ENCODE data around the gene PDCL2. TPM values are rescaled to one million over a fixed set of nuclear protein-coding genes. Genes with fewer than 3 reads are reported as not detected.

PDCL2 gene
- total and polyA plus RNA-seq, 9 of the 15 experiments (the other 6 are each of a cell fraction or from before 2014, with no cell fraction given): 0.62 to 2.5 (median 1.2) TPM

DNA sequence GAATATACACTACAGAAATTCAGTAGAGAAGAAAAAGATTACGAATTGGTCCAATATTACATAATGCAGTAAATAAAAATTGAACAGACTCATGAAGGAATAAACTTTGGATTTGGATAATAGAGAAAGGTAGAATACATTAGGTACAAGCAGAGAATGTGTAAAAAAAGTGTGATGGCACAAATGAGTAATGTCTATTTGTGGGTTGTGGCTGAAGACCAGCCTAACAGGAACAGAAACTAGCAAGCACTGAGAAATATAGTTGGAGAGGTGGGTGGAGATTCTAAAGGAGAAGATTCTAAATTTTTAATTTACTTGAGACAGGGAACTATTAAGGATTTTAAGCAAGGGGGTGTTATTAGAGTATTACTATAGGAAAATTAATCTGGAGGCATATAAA, 30.2 kb downstream of the PDCL2 start:
- in situ Hi-C loops (cut with MboI) (no loop called here), intact Hi-C loops (cut with micrococcal nuclease) (no loop called here)
- no peak overlapping the region for H3K4me2 ChIP-seq (ENCODE audit: insufficient read depth, low read length)
- H3K36me3 ChIP-seq (ENCODE audit: control insufficient read depth, insufficient read depth, low read length): peaks cover 4% of the 10 kb centered on the region; the same call in 2 of the 3 replicates
- no peaks in the 10 kb centered on the region for H3K27me3 ChIP-seq (ENCODE audit: control insufficient read depth in 2 of 2, insufficient read depth in 2 of 2, low read length in 2 of 2)
- H3K9me3 ChIP-seq (replicated peaks; ENCODE audit: control insufficient read depth, insufficient read depth, low read depth, low read length): peaks cover 4% of the 10 kb centered on the region
- no peaks in the 10 kb centered on the region for H4K20me1 ChIP-seq (replicated peaks; ENCODE audit: control insufficient read depth, insufficient read depth, low read length)
- no peak overlapping the region for H3K9ac ChIP-seq (ENCODE audit: insufficient read depth in 1 of 2, low read depth in 2 of 2, low read length in 2 of 2)
- no peaks in the 10 kb centered on the region for H3K79me2 ChIP-seq (ENCODE audit: control insufficient read depth, insufficient read depth, low read length)
- peaks cover 0 to 14% of the 10 kb centered on the region in 2 experiments; a peak in 3 of 5 replicates for H3K4me1 ChIP-seq (replicated peaks in 1 of 2; ENCODE audit: control insufficient read depth in 2 of 2, insufficient read depth in 2 of 2, low read length in 2 of 2)
- WGBS (ENCODE audit: insufficient coverage, low coverage, missing lambda C conversion rate): 88% methylated on average over 1 of the region's 1 CpG
- H3K4me3 ChIP-seq: no peak overlapping the region
- DNase-seq (ENCODE audit: extremely low read depth in 1 of 4, low spot score in 3 of 4): no peak
- FAIRE-seq: no peak
- POLR2A ChIA-PET: no interaction called here
- ATAC-seq: no peak
- H2AFZ ChIP-seq (ENCODE audit: low read depth, low read length): no peak overlapping the region
- CTCF ChIA-PET (ENCODE audit: low intra/inter-chr PET ratio): no interaction called here
- BruUV-seq (replicated peaks): no TSS peak
- no peak overlapping the region for H3K27ac ChIP-seq (ENCODE audit: extremely low read depth, low read depth, low read length)
- no peak for TF ChIP-seq ZNF212 (CRISPR knock-in tag; IDR thresholded peaks at IDR 0.05)
- TF ChIP-seq, protein P1, sequence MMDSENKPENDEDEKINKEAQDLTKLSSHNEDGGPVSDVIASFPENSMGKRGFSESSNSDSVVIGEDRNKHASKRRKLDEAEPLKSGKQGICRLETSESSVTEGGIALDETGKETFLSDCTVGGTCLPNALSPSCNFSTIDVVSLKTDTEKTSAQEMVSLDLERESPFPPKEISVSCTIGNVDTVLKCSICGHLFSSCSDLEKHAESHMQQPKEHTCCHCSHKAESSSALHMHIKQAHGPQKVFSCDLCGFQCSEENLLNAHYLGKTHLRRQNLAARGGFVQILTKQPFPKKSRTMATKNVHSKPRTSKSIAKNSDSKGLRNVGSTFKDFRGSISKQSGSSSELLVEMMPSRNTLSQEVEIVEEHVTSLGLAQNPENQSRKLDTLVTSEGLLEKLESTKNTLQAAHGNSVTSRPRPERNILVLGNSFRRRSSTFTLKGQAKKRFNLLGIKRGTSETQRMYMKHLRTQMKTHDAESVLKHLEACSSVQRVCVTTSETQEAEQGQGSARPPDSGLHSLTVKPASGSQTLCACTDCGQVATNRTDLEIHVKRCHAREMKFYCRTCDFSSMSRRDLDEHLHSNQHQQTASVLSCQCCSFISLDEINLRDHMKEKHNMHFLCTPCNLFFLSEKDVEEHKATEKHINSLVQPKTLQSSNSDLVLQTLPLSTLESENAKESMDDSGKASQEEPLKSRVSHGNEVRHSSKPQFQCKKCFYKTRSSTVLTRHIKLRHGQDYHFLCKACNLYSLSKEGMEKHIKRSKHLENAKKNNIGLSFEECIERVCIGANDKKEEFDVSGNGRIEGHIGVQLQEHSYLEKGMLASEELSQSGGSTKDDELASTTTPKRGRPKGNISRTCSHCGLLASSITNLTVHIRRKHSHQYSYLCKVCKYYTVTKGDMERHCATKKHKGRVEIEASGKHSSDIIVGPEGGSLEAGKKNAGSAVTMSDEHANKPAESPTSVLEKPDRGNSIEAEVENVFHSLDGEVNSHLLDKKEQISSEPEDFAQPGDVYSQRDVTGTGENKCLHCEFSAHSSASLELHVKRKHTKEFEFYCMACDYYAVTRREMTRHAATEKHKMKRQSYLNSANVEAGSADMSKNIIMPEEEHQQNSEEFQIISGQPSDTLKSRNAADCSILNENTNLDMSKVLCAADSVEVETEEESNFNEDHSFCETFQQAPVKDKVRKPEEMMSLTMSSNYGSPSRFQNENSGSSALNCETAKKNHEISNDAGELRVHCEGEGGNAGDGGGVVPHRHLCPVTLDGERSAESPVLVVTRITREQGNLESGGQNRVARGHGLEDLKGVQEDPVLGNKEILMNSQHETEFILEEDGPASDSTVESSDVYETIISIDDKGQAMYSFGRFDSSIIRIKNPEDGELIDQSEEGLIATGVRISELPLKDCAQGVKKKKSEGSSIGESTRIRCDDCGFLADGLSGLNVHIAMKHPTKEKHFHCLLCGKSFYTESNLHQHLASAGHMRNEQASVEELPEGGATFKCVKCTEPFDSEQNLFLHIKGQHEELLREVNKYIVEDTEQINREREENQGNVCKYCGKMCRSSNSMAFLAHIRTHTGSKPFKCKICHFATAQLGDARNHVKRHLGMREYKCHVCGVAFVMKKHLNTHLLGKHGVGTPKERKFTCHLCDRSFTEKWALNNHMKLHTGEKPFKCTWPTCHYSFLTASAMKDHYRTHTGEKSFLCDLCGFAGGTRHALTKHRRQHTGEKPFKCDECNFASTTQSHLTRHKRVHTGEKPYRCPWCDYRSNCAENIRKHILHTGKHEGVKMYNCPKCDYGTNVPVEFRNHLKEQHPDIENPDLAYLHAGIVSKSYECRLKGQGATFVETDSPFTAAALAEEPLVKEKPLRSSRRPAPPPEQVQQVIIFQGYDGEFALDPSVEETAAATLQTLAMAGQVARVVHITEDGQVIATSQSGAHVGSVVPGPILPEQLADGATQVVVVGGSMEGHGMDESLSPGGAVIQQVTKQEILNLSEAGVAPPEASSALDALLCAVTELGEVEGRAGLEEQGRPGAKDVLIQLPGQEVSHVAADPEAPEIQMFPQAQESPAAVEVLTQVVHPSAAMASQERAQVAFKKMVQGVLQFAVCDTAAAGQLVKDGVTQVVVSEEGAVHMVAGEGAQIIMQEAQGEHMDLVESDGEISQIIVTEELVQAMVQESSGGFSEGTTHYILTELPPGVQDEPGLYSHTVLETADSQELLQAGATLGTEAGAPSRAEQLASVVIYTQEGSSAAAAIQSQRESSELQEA (IDR thresholded peaks at IDR 0.05; ENCODE audit: low read depth): no peak
- no peak for TF ChIP-seq CREM (IDR thresholded peaks at IDR 0.05; ENCODE audit: low read depth)
- TF ChIP-seq MBD1 (CRISPR knock-in tag; IDR thresholded peaks at IDR 0.05): 0 out of 2 replicates have a peak, but pooled peaks have one; percentile 12
- no peaks in the 10 kb centered on the region for H3K9me1 ChIP-seq (ENCODE audit: control insufficient read depth, insufficient read depth, low read length)

All from K562 (cell line).